Calu3 (cell line): ENCODE data around the gene AKT3. TPM values are rescaled to one million over a fixed set of nuclear protein-coding genes. Genes with fewer than 3 reads are reported as not detected.

ENCODE experiments used
- BruUV-seq: library from RNA; stranded (reverse); fragments of 400-500 nt; replicated peaks from 2 replicates; lab custom pipeline; 2021; lab: Mats Ljungman, UMichigan
- CTCF ChIA-PET: fragments of 300-600 bp; sonication (Branson Sonifier 250); formaldehyde crosslinking; loops from one replicate; lab custom pipeline; 2022; ENCODE audit warnings: antibody characterized with exemption; lab: Charles Lee
- DNase-seq: peaks from one replicate; pipeline ENCODE4 v3.0.0; 2022
- H3K27ac Mint-ChIP-seq: one replicate; pipeline ENCODE4 v1.8.0; 2022; ENCODE audit warnings: mixed read lengths; ENCODE audit not compliant: unreplicated experiment
- H3K27me3 Mint-ChIP-seq: one replicate; pipeline ENCODE4 v1.8.0; 2022; ENCODE audit warnings: mixed read lengths; ENCODE audit not compliant: unreplicated experiment
- H3K36me3 Mint-ChIP-seq: one replicate; pipeline ENCODE4 v1.8.0; 2022; ENCODE audit warnings: mild to moderate bottlenecking, moderate library complexity, mixed read lengths; ENCODE audit not compliant: insufficient read depth, unreplicated experiment
- H3K4me1 Mint-ChIP-seq: one replicate; pipeline ENCODE4 v1.8.0; 2022; ENCODE audit warnings: mild to moderate bottlenecking, low read depth, mixed read lengths; ENCODE audit not compliant: unreplicated experiment
- H3K4me3 Mint-ChIP-seq: one replicate; pipeline ENCODE4 v1.8.0; 2022; ENCODE audit warnings: mild to moderate bottlenecking, low read depth, moderate library complexity, mixed read lengths; ENCODE audit not compliant: unreplicated experiment
- H3K9me3 Mint-ChIP-seq: one replicate; pipeline ENCODE4 v1.8.0; 2022; ENCODE audit warnings: low read depth, mixed read lengths; ENCODE audit not compliant: unreplicated experiment
- intact Hi-C: fragments of 100-400 bp; cut with micrococcal nuclease; formaldehyde crosslinking; loops from one replicate; pipeline ENCODE4 v1.10.0; 2022; ENCODE audit not compliant: unreplicated experiment
- total RNA-seq: library from RNA; stranded (reverse); gene quantifications from 2 replicates; pipeline ENCODE4 v1.2.3, GENCODE V29; 2022
- TF ChIP-seq, protein P1 (sequence below): fragments of 200-600 bp; IDR thresholded peaks from one replicate; pipeline ENCODE4 v1.8.0; 2022; ENCODE audit warnings: antibody characterized with exemption; ENCODE audit not compliant: unreplicated experiment

Gene AKT3
- total RNA-seq, 1 experiment from 2014 or later, result 81.2 TPM

DNA sequence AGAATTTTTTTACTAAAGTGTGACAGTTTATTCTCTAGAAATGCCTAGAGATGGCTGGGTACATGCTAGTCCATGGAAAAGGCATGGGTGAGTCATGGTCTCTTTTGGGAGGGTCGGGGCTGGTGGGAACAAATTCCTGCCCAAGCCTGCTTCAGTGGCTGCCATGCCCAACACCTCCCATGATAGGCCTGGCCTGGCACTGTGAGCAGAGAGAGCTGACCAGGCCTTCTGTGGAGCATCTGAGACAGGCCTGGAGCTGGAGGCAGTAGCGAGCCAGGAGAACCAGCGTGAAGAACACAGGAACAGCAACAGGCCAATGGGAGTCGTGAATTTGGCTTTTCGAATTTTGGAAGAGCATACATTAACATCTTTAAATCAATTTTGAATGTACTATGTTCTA lies 385.0 kb downstream of the AKT3 start:
- no peaks in the 10 kb centered on the region for H3K9me3 Mint-ChIP-seq
- no peak overlapping the region for H3K4me3 Mint-ChIP-seq
- H3K4me1 Mint-ChIP-seq, result no peaks in the 10 kb centered on the region
- intact Hi-C loops, result no loop called here
- no peaks in the 10 kb centered on the region for H3K27me3 Mint-ChIP-seq
- BruUV-seq, result no TSS peak
- CTCF ChIA-PET, result no interaction called here
- DNase-seq, result no peak
- H3K27ac Mint-ChIP-seq, result no peak overlapping the region
- no peaks in the 10 kb centered on the region for H3K36me3 Mint-ChIP-seq
- TF ChIP-seq, protein P1, sequence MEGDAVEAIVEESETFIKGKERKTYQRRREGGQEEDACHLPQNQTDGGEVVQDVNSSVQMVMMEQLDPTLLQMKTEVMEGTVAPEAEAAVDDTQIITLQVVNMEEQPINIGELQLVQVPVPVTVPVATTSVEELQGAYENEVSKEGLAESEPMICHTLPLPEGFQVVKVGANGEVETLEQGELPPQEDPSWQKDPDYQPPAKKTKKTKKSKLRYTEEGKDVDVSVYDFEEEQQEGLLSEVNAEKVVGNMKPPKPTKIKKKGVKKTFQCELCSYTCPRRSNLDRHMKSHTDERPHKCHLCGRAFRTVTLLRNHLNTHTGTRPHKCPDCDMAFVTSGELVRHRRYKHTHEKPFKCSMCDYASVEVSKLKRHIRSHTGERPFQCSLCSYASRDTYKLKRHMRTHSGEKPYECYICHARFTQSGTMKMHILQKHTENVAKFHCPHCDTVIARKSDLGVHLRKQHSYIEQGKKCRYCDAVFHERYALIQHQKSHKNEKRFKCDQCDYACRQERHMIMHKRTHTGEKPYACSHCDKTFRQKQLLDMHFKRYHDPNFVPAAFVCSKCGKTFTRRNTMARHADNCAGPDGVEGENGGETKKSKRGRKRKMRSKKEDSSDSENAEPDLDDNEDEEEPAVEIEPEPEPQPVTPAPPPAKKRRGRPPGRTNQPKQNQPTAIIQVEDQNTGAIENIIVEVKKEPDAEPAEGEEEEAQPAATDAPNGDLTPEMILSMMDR, result no peak

GRCh38 chr1:243462929-243463697 lies 386.9 kb downstream of the AKT3 start:
- H3K9me3 Mint-ChIP-seq, result no peaks in the 10 kb centered on the region

DNA sequence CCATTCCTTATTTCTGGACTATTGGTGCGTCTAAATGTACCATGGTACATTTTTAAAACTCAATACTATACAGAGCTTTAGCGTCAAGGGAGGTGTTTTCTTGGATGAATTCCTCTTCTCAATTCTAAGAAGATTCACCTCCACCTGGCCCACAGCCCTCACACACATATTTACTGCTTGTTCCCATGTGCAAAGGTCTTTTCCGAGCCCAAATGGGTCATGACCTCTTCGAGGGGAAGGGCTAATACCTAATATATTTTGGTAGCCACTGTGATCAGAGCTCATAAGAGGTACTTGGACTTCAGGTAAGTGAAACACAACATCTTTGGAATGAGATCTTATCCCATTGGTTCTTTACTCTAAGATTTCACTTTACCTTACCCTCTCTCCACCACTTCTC lies 388.3 kb downstream of the AKT3 start:
- intact Hi-C loops, result no loop called here
- CTCF ChIA-PET, result no interaction called here

More at GRCh38 chr1:243462929-243463697, 386.9 kb downstream of the AKT3 start:
- H3K27ac Mint-ChIP-seq, result no peak overlapping the region
- CTCF ChIA-PET, result no interaction called here
- H3K4me3 Mint-ChIP-seq, result no peak overlapping the region
- no peaks in the 10 kb centered on the region for H3K27me3 Mint-ChIP-seq
- DNase-seq, result no peak
- no TSS peak for BruUV-seq
- TF ChIP-seq, protein P1, result no peak
- H3K4me1 Mint-ChIP-seq, result no peaks in the 10 kb centered on the region
- intact Hi-C loops, result no loop called here
- H3K36me3 Mint-ChIP-seq, result no peaks in the 10 kb centered on the region

GRCh38 chr1:243459059-243459458 lies 391.0 kb downstream of the AKT3 start:
- Mint-ChIP-seq H3K4me1 (no peaks in the 10 kb centered on the region), H3K4me3 (no peak overlapping the region), H3K9me3 (no peaks in the 10 kb centered on the region), H3K27me3 (no peaks in the 10 kb centered on the region), H3K27ac (no peak overlapping the region), H3K36me3 (no peaks in the 10 kb centered on the region)
- DNase-seq, result no peak
- intact Hi-C loops, result no loop called here
- no TSS peak for BruUV-seq
- TF ChIP-seq, protein P1, result no peak
- CTCF ChIA-PET, result no interaction called here

More for the DNA sequence above, 388.3 kb downstream of the AKT3 start:
- Mint-ChIP-seq H3K9me3 (no peaks in the 10 kb centered on the region), H3K27ac (no peak overlapping the region), H3K36me3 (no peaks in the 10 kb centered on the region), H3K4me1 (no peaks in the 10 kb centered on the region), H3K4me3 (no peak overlapping the region), H3K27me3 (no peaks in the 10 kb centered on the region)
- TF ChIP-seq, protein P1, result no peak
- DNase-seq, result no peak
- no TSS peak for BruUV-seq
